Mucosa of stomach (tissue), 1 donor: ENCODE results near the gene TOX3.

Experiments used
- H3K27me3 ChIP-seq: one replicate; pipeline ENCODE4 v1.7.0; 2013; ENCODE audit warnings: mild to moderate bottlenecking, low read length; ENCODE audit not compliant: control insufficient read depth, insufficient read depth
- H3K36me3 ChIP-seq: one replicate; pipeline ENCODE4 v1.7.0; 2013; ENCODE audit warnings: low read length; ENCODE audit not compliant: control insufficient read depth, insufficient read depth
- H3K4me1 ChIP-seq: one replicate; pipeline ENCODE4 v1.7.0; 2013; ENCODE audit warnings: mild to moderate bottlenecking, low read length; ENCODE audit not compliant: control insufficient read depth, insufficient read depth
- H3K4me3 ChIP-seq: one replicate; pipeline ENCODE4 v1.7.0; 2013; ENCODE audit warnings: low read length
- H3K9ac ChIP-seq: one replicate; pipeline ENCODE4 v1.7.0; 2013; ENCODE audit warnings: mild to moderate bottlenecking, low read length, moderate library complexity
- H3K9me3 ChIP-seq: one replicate; pipeline ENCODE4 v1.7.0; 2013; ENCODE audit warnings: mild to moderate bottlenecking, low read length, moderate library complexity; ENCODE audit not compliant: control insufficient read depth
- donor health status: Pancreatic carcinoma.

TOX3 gene

GRCh38 chr16:52498328-52499059, 48.4 kb downstream of the TOX3 start:
- Histone ChIP-seq H3K4me3 (no peak overlapping the region), H3K4me1 (peaks cover 46% of the 10 kb centered on the region), H3K36me3 (no peaks in the 10 kb centered on the region), H3K9me3 (no peaks in the 10 kb centered on the region), H3K9ac (no peak overlapping the region), H3K27me3 (no peaks in the 10 kb centered on the region)

- Histone ChIP-seq H3K36me3 (no peaks in the 10 kb centered on the region), H3K4me1 (peaks cover 48% of the 10 kb centered on the region), H3K27me3 (no peaks in the 10 kb centered on the region), H3K9me3 (no peaks in the 10 kb centered on the region), H3K4me3 (no peak overlapping the region), H3K9ac (no peak overlapping the region)
Measured at GRCh38 chr16:52497067-52497816, 49.7 kb downstream of the TOX3 start.

- Histone ChIP-seq H3K4me3 (no peak overlapping the region), H3K36me3 (no peaks in the 10 kb centered on the region), H3K9me3 (no peaks in the 10 kb centered on the region), H3K27me3 (no peaks in the 10 kb centered on the region), H3K9ac (no peak overlapping the region), H3K4me1 (peaks cover 48% of the 10 kb centered on the region)
Measured at GRCh38 chr16:52496051-52496876, 50.7 kb downstream of the TOX3 start.

DNA sequence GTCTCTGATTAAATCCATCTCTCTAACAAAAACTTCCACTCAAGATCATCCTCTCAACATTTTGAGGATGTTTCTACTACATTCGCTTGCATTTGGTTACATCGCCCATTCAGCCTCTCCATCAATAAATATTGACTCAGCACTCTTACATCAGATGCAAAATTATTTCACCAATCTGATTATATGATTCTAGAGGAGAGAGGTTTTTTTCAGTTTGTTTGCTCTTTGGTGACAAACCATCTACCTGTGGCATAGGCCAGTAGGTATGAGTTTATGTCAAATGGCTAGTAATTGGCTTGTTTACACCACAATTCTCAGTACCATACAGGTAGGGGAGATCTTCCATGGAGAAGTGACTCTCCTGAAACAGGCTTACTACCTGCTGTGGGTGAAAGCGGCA, 52.3 kb downstream of the TOX3 start:
- H3K4me1 ChIP-seq, result peaks cover 57% of the 10 kb centered on the region

GRCh38 chr16:52494145-52494544, 52.8 kb downstream of the TOX3 start:
- Histone ChIP-seq H3K36me3 (no peaks in the 10 kb centered on the region), H3K4me1 (peaks cover 61% of the 10 kb centered on the region), H3K9ac (no peak overlapping the region), H3K4me3 (no peak overlapping the region), H3K9me3 (no peaks in the 10 kb centered on the region), H3K27me3 (no peaks in the 10 kb centered on the region)

More for the DNA sequence above, 52.3 kb downstream of the TOX3 start:
- Histone ChIP-seq H3K36me3 (no peaks in the 10 kb centered on the region), H3K9me3 (no peaks in the 10 kb centered on the region), H3K27me3 (no peaks in the 10 kb centered on the region), H3K9ac (no peak overlapping the region), H3K4me3 (no peak overlapping the region)

DNA sequence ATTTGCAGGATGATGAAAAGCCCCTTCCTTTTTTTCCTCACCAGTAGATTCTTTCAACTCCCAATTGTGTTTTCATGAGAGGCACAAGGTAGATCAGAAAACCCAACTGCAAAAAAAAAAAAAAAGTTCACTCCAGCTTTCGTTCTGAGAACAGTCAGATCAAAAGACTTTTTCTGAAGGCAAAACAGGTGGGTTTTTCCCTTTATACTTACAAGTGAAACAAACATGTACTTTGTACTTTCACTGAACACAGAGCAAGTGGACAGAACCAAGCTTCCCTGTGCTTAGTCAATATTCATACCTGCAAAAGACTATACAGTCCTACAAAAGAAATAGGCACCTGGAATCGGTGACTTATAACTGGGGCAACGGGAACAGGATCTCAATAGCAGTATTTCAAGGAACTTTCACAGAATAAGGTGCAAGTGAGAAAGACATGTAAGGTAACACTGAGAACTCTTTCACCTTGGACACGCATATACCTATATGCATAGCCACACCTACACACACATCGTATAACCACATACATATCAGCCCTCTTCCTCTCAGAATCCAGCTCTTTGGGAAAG, 54.1 kb downstream of the TOX3 start:
- Histone ChIP-seq H3K27me3 (no peaks in the 10 kb centered on the region), H3K36me3 (no peaks in the 10 kb centered on the region), H3K9ac (no peak overlapping the region), H3K4me1 (peaks cover 65% of the 10 kb centered on the region), H3K9me3 (no peaks in the 10 kb centered on the region), H3K4me3 (no peak overlapping the region)

DNA sequence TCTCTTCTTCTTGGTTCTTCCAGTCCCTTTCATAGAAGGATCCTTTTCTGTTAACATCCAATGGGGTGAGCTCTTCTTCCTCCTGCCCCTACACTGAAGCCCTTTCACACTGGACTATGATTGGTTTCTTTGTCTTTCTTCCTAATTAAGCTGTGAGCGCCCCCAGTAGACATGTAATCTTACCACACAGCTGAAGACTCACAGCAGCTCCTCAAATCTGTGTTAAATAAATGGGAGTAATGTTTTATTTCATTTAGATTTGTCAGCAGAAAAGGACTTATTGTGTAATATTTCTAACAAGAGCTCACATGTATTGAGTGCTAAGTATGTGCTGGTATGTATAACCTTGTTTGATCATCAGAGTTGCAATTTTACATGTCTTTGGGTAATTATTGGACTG, 55.7 kb downstream of the TOX3 start:
- Histone ChIP-seq H3K4me3 (no peak overlapping the region), H3K9ac (no peak overlapping the region), H3K36me3 (no peaks in the 10 kb centered on the region), H3K4me1 (peaks cover 62% of the 10 kb centered on the region), H3K9me3 (no peaks in the 10 kb centered on the region), H3K27me3 (no peaks in the 10 kb centered on the region)

DNA sequence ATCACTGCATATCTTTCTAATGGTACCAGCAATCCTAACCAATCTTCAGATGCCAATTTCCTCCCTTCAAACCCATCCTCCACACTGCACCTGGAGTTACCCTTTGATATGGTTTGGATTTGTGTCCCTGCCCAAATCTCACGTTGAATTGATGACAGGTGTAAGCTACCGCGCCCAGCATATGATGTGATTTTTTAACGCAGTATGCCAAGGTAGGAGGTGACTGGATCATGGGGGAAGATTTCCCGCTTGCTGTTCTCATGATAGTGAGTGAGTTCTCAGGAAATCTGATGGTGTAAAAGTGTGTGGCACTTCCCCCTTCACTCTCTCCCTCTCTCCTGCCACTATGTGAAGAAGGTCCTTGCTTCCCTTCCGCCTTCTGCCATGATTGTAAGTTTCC, 57.0 kb downstream of the TOX3 start:
- Histone ChIP-seq H3K4me3 (no peak overlapping the region), H3K9me3 (no peaks in the 10 kb centered on the region), H3K9ac (no peak overlapping the region), H3K4me1 (peaks cover 49% of the 10 kb centered on the region), H3K36me3 (no peaks in the 10 kb centered on the region), H3K27me3 (no peaks in the 10 kb centered on the region)

GRCh38 chr16:52488837-52489289, 58.1 kb downstream of the TOX3 start:
- Histone ChIP-seq H3K9me3 (no peaks in the 10 kb centered on the region), H3K4me3 (no peak overlapping the region), H3K9ac (no peak overlapping the region), H3K27me3 (no peaks in the 10 kb centered on the region), H3K36me3 (no peaks in the 10 kb centered on the region), H3K4me1 (peaks cover 39% of the 10 kb centered on the region)

- no peak overlapping the region for H3K4me3 ChIP-seq
Measured at GRCh38 chr16:52487849-52488457, 59.0 kb downstream of the TOX3 start.

DNA sequence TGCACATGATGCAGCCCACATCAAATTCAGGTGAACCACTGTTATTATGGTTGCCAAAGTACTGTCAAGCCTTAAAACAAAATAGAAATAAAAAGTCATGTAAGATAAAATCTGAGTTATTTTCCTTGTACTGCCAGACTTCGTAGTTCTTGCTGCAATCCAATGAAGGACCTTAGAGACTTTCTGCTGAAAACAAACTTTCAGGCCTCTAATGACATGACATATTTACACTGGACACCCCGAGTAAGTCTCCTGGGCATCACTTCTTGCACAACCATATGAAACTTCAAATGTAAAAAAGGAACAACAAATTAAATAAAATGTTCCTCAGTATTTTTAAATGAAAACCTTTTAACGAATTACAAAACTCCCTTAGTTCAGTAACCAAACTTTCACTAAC, 66.7 kb downstream of the TOX3 start:
- H3K4me3 ChIP-seq, result no peak overlapping the region
- no peaks in the 10 kb centered on the region for H3K9me3 ChIP-seq
- H3K9ac ChIP-seq, result no peak overlapping the region
- H3K4me1 ChIP-seq, result peaks cover 8% of the 10 kb centered on the region
- no peaks in the 10 kb centered on the region for H3K27me3 ChIP-seq
- no peaks in the 10 kb centered on the region for H3K36me3 ChIP-seq

More at GRCh38 chr16:52487849-52488457, 59.0 kb downstream of the TOX3 start:
- Histone ChIP-seq H3K4me1 (peaks cover 34% of the 10 kb centered on the region), H3K27me3 (no peaks in the 10 kb centered on the region), H3K9ac (no peak overlapping the region), H3K9me3 (no peaks in the 10 kb centered on the region), H3K36me3 (no peaks in the 10 kb centered on the region)
